ENCODE measurements around the gene NPTXR. TPM values are rescaled to one million over a fixed set of nuclear protein-coding genes. Genes with fewer than 3 reads are reported as not detected.

The NPTXR gene
- total and polyA plus RNA-seq, 7 donors, result under 0.01 to 14.4 (median 4.2) TPM; not detected in 1

GRCh38 chr22:38824585-38824984, 19.2 kb downstream of the NPTXR start:
- intact Hi-C loops (cut with DNase I), result no loop called here
- WGBS, 2 donors, result 2 to 3% methylated on average over 4 of the region's 4 CpGs
- H3K4me1 ChIP-seq, result no peaks in the 10 kb centered on the region
- no peak overlapping the region for H3K27ac ChIP-seq
- TF ChIP-seq POLR2AphosphoS5 (IDR thresholded peaks at IDR 0.05), result no peak
- H3K27me3 ChIP-seq, result no peaks in the 10 kb centered on the region
- no peaks in the 10 kb centered on the region for H3K36me3 ChIP-seq
- peak; percentile 50 for DNase-seq
- H3K4me3 ChIP-seq, result no peak overlapping the region
- H3K9me3 ChIP-seq, result no peaks in the 10 kb centered on the region

GRCh38 chr22:38823637-38824036, 20.2 kb downstream of the NPTXR start:
- no peaks in the 10 kb centered on the region for H3K4me1 ChIP-seq
- H3K27me3 ChIP-seq, result no peaks in the 10 kb centered on the region
- 82 to 86% methylated on average over 2 of the region's 2 CpGs for whole genome bisulfite sequencing, 2 donors
- intact Hi-C loops (cut with DNase I), result no loop called here
- no peak overlapping the region for H3K27ac ChIP-seq
- H3K36me3 ChIP-seq, result no peaks in the 10 kb centered on the region
- TF ChIP-seq POLR2A (IDR thresholded peaks at IDR 0.05) (no peak), EP300 (IDR thresholded peaks at IDR 0.05) (no peak), POLR2AphosphoS5 (IDR thresholded peaks at IDR 0.05) (no peak), CTCF (IDR thresholded peaks at IDR 0.05) (no peak)
- DNase-seq, result peak; percentile 21
- H3K4me3 ChIP-seq, result no peak overlapping the region
- no peaks in the 10 kb centered on the region for H3K9me3 ChIP-seq

DNA sequence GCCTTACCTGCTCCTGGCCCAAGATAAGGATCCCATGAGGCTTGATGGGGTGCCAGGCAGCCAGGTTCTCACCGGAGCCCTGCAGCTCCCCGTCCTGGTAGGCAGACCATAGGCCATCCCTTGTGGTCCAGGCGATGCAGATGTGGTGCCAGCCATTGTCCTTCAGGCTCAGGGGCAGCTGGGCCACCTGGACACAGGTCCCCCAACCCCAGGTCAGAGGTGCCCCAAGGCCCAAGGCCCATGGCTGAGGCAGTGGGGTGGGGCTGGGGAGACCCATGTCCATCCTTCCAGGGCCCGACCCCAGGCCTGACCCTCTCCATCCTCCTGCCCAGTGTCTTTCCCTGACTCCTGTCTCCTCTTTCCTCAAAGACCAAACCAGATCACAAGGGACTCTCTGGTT, 20.8 kb downstream of the NPTXR start:
- H3K27me3 ChIP-seq, result no peaks in the 10 kb centered on the region
- TF ChIP-seq POLR2AphosphoS5 (IDR thresholded peaks at IDR 0.05), result no peak
- no peak for TF ChIP-seq CTCF (IDR thresholded peaks at IDR 0.05)
- TF ChIP-seq EP300 (IDR thresholded peaks at IDR 0.05), result no peak
- no peak for TF ChIP-seq POLR2A (IDR thresholded peaks at IDR 0.05)
- no peak overlapping the region for H3K27ac ChIP-seq
- no peaks in the 10 kb centered on the region for H3K9me3 ChIP-seq
- 91% methylated on average over 4 of the region's 4 CpGs for WGBS, 2 donors
- H3K4me1 ChIP-seq, result no peaks in the 10 kb centered on the region
- peak; percentile 40 for DNase-seq
- no peak overlapping the region for H3K4me3 ChIP-seq
- intact Hi-C loops (cut with DNase I), result no loop called here
- no peaks in the 10 kb centered on the region for H3K36me3 ChIP-seq

- TF ChIP-seq POLR2A (IDR thresholded peaks at IDR 0.05) (no peak), EP300 (IDR thresholded peaks at IDR 0.05) (no peak), POLR2AphosphoS5 (IDR thresholded peaks at IDR 0.05) (no peak), CTCF (IDR thresholded peaks at IDR 0.05) (no peak)
- Histone ChIP-seq H3K4me1 (no peaks in the 10 kb centered on the region), H3K27me3 (no peaks in the 10 kb centered on the region), H3K36me3 (no peaks in the 10 kb centered on the region), H3K9me3 (no peaks in the 10 kb centered on the region), H3K4me3 (no peak overlapping the region), H3K27ac (no peak overlapping the region)
- 76 to 85% methylated on average over 8 of the region's 8 CpGs for whole genome bisulfite sequencing, 2 donors
- no peak for DNase-seq
- intact Hi-C loops (cut with DNase I), result no loop called here
Measured at GRCh38 chr22:38820020-38820419, 23.8 kb downstream of the NPTXR start.

DNA sequence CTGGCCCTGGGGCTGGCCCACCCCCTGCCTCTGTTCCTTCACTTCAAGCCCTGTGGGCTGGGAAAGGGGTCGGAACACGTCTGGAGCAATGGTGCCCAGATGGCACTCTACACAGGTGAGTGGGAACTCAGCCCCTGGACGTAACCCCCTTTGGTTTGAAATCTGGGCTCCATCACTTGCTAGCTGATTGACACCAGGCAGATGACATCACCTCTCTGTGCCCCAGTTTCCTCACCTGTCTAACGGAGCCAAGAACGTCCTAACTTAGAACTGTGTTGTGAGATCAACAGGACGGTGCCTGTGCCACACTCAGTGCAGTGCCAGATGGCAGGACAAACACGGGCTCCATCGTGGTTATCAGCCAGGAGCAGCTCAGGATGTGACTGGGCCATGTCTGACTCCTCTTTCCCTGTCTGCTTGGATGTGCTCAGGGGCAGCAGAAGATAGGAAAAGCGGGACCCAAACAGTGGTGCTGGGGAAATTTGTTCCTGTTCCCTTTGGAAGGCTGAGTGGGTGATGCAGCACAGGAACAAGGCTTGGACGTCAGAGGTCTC, 24.4 kb downstream of the NPTXR start:
- no peak for TF ChIP-seq POLR2AphosphoS5 (IDR thresholded peaks at IDR 0.05)
- no peak for TF ChIP-seq CTCF (IDR thresholded peaks at IDR 0.05)
- no peak for TF ChIP-seq EP300 (IDR thresholded peaks at IDR 0.05)
- no peak for TF ChIP-seq POLR2A (IDR thresholded peaks at IDR 0.05)
- no peaks in the 10 kb centered on the region for H3K36me3 ChIP-seq
- peak; percentile 39 for DNase-seq
- H3K27ac ChIP-seq, result no peak overlapping the region
- no peak overlapping the region for H3K4me3 ChIP-seq
- intact Hi-C loops (cut with DNase I), result no loop called here
- no peaks in the 10 kb centered on the region for H3K9me3 ChIP-seq
- WGBS, 2 donors, result 74 to 83% methylated on average over 10 of the region's 10 CpGs
- H3K4me1 ChIP-seq, result no peaks in the 10 kb centered on the region
- H3K27me3 ChIP-seq, result no peaks in the 10 kb centered on the region
